NCI-H2107 treated with DMSO at 0.1 percent for 48 hours (cell line): Measurements from ENCODE around the gene OAF.
"Not testable (repeated sequence)": the region's sequence is repeated elsewhere in the genome, so short reads cannot be mapped to it uniquely, and the experiment has no call there.

ENCODE experiments used
- DNase-seq: peaks from one replicate; lab custom pipeline; 2025; ENCODE audit not compliant: unreplicated experiment; lab: John Stamatoyannopoulos, UW

Gene OAF

DNA sequence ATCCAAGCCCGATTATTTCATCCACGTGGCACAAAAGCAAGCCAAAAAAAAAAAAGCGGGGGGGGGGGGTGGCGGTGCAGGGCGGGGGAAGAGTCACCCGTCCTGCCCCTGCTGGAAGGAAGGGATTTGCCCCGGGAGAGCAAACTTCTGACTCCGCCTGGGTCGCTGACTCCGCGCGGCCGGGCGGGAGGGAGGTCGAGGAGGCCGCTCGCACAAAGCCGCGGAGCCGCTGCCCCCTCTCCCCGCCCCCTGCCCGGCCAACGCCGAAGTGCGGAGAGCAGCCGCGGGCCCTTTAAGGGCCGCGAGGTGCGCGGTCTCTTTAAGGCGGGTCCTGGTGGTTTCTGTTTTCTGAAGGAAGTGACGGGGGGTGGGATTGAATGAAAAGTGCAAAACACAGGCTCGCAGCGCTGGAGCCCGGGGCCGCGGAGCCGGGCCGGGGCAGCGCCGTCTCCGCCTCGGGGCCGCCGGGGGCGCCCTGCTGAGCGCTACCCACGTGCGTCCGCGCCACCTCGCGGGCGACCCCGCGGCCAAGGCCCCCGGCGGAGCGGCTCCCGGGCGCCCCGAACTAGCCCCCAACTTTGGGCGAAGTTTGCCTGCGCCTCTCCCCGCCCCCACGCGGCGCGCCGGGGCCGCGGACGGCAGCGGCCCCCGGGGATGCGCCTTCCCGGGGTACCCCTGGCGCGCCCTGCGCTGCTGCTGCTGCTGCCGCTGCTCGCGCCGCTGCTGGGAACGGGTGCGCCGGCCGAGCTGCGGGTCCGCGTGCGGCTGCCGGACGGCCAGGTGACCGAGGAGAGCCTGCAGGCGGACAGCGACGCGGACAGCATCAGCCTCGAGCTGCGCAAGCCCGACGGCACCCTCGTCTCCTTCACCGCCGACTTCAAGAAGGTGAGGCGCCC lies at the start of gene OAF:
OAF (plus strand) TSS at position 407 of the 896 bp plus-strand sequence; CDS start at position 655, 248 bp downstream.
- DNase-seq: no peak

- DNase-seq: no peak
These were observed 43.2 kb upstream of the OAF start for GRCh38 chr11:120167659-120168058.

DNA sequence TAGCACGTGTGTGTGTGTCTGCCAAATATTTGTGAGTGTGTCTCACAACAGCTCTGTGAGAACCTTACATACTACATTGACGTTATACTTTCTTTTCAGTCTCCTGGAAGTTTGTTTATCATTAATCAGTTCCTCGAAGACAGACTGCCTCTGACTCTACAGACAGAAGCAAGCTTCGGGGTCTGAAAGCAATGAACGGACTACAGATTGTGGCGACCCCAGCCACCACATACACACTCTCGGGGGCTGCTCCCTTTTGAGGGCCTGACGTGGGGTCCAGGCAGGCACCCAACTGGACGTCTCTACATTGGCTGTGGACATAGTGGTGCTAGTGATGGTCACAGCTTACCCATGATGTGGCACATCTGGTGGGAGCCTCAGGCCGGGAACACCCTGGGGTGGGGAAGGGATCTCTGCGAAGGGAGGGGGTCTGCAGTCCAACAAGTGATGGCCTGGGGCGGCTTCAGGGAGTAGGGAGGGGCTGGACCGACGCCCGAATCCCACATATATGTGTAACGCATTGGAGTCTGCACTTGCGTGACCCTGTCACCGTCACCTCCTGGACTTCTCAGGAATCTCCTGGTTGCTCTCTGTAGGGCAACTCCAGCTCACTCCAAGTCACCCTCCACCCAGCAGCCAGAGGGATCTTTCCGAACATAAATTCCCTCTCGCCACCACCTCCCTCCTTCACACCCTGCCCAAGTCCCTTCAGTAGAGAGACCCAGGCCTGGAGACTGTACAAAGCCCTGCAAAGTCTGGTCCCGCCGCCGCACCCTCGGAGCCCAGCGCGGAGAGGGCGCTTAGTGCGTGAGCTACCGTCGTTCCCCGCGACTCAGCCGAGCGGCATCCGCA lies 42.5 kb upstream of the OAF start:
- no peak for DNase-seq

DNA sequence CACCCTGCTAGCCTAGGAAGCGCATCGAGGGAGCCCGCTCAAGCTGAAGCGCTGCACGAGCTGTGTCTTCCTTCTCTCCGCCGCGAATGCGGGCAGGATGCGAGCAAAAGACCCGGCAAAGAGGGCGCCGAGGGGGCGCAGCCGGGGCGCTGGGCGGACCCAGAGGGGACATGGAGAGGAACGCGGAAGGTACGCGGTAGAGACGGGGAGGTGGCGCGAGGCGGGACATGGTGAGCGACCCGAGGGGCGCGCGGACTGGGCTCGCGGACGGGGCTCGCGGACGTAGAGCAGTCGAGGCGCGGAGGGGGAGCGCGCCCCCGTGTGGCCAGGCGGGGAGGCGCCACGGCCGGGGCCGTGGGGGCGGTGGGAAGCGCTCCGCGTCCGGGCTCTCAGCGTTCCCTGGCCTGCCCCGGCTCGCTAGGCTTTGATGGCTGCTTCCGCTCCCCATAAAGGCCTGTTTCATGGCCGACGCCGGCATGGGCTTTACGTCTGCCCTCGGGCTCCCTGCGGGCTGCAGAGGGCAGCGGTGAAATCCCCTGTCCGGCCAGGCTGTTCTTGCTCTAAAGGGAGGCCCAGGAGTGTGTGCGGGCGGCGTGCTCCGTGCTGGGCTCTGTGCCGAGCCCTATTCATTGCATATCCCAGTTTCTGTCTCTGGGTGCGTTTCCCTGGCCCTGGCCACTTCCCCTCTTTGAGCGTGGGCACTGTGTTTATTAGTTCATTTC lies 41.7 kb upstream of the OAF start:
- peak; percentile 7 for DNase-seq

GRCh38 chr11:120169981-120170698 lies 40.7 kb upstream of the OAF start:
- DNase-seq: no peak

GRCh38 chr11:120170741-120171261 lies 40.0 kb upstream of the OAF start:
- DNase-seq: no peak

GRCh38 chr11:120172054-120172911 lies 38.5 kb upstream of the OAF start:
- peak; percentile 54 for DNase-seq

GRCh38 chr11:120173019-120173705 lies 37.7 kb upstream of the OAF start:
- no peak for DNase-seq

- DNase-seq: no peak
These were observed 37.0 kb upstream of the OAF start for GRCh38 chr11:120173807-120174206.

DNA sequence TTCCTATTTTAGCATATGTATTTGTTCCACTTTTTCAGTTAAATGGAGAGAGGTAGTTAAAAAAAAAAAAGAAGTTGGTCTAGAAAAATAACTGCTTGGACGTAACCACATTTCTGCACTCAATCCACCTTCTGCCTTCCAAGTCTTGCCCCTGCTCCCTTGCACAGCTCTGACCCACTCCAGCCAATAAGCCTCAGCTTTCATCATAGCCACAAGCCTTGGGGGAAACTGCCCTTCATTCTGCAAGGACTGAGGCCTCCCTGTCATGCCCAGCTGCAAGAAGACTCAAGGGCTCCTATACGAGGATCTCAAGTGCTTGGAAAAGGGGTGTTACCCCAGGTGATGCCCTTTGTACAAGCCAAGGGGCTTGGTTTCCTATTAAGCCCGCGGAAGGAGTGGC lies 36.0 kb upstream of the OAF start:
- no peak for DNase-seq

DNA sequence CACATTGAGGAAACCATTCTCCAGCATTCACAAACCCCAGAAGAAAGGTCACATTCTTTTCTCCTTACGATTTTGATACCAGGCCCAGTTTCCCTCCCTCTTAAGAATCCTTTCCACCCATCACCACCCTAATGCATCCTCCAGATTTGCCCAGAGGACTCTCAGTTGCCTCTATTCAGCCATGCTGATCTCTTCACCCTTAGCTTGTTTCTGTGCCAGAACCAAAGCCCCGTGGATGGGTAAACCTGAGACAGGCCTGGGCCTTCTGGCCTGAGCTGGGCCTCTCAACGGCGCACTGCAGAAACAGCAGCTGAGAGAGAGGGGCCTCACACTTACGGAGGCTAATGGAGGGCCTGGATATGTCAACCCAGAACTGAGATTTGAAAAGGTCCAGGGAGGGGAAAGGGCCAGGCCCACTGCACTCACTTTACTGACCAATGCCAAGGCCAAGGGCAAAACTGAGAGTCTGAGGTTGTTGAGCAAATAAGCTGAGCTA lies 32.2 kb upstream of the OAF start:
- DNase-seq: no peak

GRCh38 chr11:120179057-120179672 lies 31.7 kb upstream of the OAF start:
- no peak for DNase-seq

- not testable (repeated sequence) for DNase-seq
These were observed 30.8 kb upstream of the OAF start for GRCh38 chr11:120180063-120180462.

DNA sequence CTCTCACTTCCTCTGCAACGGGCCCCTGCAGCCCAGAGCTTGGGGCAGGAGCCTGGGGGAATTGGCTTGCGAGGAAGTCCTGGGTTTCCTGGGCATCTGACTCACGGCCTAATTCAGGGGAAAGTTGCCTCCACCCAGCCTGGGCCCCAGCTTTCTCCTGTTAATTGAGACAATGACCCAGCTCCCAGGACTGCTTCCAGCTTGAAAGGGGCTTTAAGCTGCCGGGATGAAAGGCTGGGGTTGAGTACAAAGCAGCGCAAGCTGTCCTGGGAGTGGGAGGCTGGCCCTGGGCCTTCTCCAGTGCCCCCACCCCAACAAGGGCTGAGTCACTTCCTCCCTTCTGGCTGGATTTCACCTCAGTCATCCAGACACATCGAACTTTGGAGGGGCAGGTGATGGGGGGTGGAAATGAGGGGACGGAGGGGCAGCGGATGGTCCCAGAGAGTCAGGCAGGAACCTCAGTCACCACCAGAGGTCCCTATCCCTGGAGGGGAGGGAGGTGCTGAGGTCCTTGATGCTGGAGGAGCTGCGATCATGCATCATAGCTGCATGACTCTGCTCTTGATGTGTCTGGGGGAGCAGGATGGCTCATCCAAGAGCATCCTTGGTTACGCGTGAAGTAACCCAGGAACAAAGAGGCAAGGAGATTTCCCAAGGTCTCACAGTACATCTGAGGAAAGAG lies 30.1 kb upstream of the OAF start:
- no peak for DNase-seq

DNA sequence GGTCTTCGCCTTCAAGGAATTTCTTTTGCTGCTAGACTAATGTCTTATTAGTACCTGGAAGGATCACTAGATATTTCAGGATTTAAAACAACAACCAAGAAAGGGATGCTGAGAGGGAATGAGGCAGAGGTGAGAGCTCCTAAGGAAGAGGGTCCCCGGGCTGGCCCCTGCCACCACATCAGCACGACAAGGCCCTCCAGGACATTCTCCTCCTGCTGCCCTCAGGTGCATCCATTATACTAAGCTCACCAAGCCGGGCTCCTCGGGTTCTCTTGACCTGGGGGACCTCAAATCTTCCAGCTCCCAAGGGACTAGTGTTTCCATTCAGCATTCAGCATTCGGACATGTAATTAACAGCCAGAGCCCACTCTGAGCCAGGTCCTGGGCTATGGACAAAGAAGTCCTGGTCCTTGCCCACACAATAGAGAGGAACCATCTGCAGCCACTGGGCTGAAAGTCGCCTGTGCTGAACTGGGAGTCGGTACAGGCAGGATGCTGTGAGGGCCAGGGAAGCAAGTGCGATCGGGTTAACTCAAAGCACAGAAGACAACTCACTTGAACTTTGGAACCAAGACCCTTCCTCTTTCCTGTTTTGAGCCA lies 29.4 kb upstream of the OAF start:
- DNase-seq: no peak

- no peak for DNase-seq
These were observed 28.5 kb upstream of the OAF start for GRCh38 chr11:120182372-120182771.

- no peak for DNase-seq
These were observed 27.9 kb upstream of the OAF start for GRCh38 chr11:120182790-120183491.
